ENCODE data around the gene SIRPB1.
"Not testable (repeated sequence)": the region's sequence is repeated elsewhere in the genome, so short reads cannot be mapped to it uniquely, and the experiment has no call there.

SIRPB1 gene

GRCh38 chr20:1619861-1620444 lies at the start of gene SIRPB1:
Gene SIRPB1, minus strand, starts transcription at chr20:1620009. Its CDS starts 65 bp downstream, at chr20:1619944.
- no peak for FAIRE-seq

- FAIRE-seq: no peak
Measured at GRCh38 chr20:1669304-1669703, 49.5 kb upstream of the SIRPB1 start.

- FAIRE-seq: no peak
Measured at GRCh38 chr20:1667502-1668085, 47.8 kb upstream of the SIRPB1 start.

GRCh38 chr20:1666802-1667201 lies 47.0 kb upstream of the SIRPB1 start:
- no peak for FAIRE-seq

- FAIRE-seq: no peak
Measured at GRCh38 chr20:1665345-1665744, 45.5 kb upstream of the SIRPB1 start.

GRCh38 chr20:1664911-1665310 lies 45.1 kb upstream of the SIRPB1 start:
- FAIRE-seq: no peak

GRCh38 chr20:1663917-1664316 lies 44.1 kb upstream of the SIRPB1 start:
- FAIRE-seq: no peak

GRCh38 chr20:1661542-1662299 lies 41.9 kb upstream of the SIRPB1 start:
- FAIRE-seq: no peak

- no peak for FAIRE-seq
Measured at GRCh38 chr20:1660246-1660645, 40.4 kb upstream of the SIRPB1 start.

- no peak for FAIRE-seq
Measured at GRCh38 chr20:1657556-1658334, 37.9 kb upstream of the SIRPB1 start, which contains the start of gene SIRPG. Gene SIRPG, minus strand, starts transcription at chr20:1657779. Its CDS starts 65 bp downstream, at chr20:1657714.

- FAIRE-seq: no peak
Measured at GRCh38 chr20:1656844-1657243, 37.0 kb upstream of the SIRPB1 start.

GRCh38 chr20:1654996-1655395 lies 35.2 kb upstream of the SIRPB1 start:
- no peak for FAIRE-seq

- FAIRE-seq: no peak
Measured at GRCh38 chr20:1652960-1653359, 33.2 kb upstream of the SIRPB1 start.

GRCh38 chr20:1652104-1652503 lies 32.3 kb upstream of the SIRPB1 start:
- no peak for FAIRE-seq

GRCh38 chr20:1651268-1652058 lies 31.7 kb upstream of the SIRPB1 start:
- no peak for FAIRE-seq

- FAIRE-seq: no peak
Measured at GRCh38 chr20:1648101-1648500, 28.3 kb upstream of the SIRPB1 start.

- no peak for FAIRE-seq
Measured at GRCh38 chr20:1646975-1647431, 27.2 kb upstream of the SIRPB1 start.

GRCh38 chr20:1644101-1644962 lies 24.5 kb upstream of the SIRPB1 start:
- FAIRE-seq: no peak

GRCh38 chr20:1638643-1639042 lies 18.8 kb upstream of the SIRPB1 start:
- not testable (repeated sequence) for FAIRE-seq

- FAIRE-seq: no peak
Measured at GRCh38 chr20:1637755-1638154, 17.9 kb upstream of the SIRPB1 start.

- FAIRE-seq: no peak
Measured at GRCh38 chr20:1637226-1637625, 17.4 kb upstream of the SIRPB1 start.

Data from A204.1 (cell line).